SU-DHL-6 (cell line): ENCODE measurements around the gene LRRC8A.
"Not testable (repeated sequence)": the region's sequence is repeated elsewhere in the genome, so short reads cannot be mapped to it uniquely, and the experiment has no call there.

Experiments
- H2AFZ ChIP-seq: fragments of 200-600 bp; sonication (generic); 2 replicates; pipeline ENCODE4 v1.6.1; 2014; ENCODE audit warnings: low read depth, mild to moderate bottlenecking, moderate library complexity, mixed read lengths, antibody characterized with exemption, low read length; ENCODE audit not compliant: severe bottlenecking
- H3F3A ChIP-seq: fragments of 200-600 bp; shearing (Covaris generic); 2 replicates; pipeline ENCODE4 v1.6.0; 2016; ENCODE audit warnings: antibody characterized with exemption, mild to moderate bottlenecking; ENCODE audit not compliant: insufficient read depth
- H3K27ac ChIP-seq: fragments of 200-600 bp; sonication (generic); 2 replicates; pipeline ENCODE4 v1.5.1; 2016; ENCODE audit warnings: low read depth, mild to moderate bottlenecking, low read length, moderate library complexity, mixed read lengths
- H3K27me3 ChIP-seq: fragments of 200-600 bp; sonication (generic), shearing (Covaris generic); 2 replicates; pipeline ENCODE4 v1.6.0; 2014; ENCODE audit warnings: mild to moderate bottlenecking, low read length
- H3K36me3 ChIP-seq: fragments of 200-600 bp; sonication (generic); 2 replicates; pipeline ENCODE4 v1.6.1; 2014; ENCODE audit warnings: mild to moderate bottlenecking, low read length, mixed read lengths
- H3K4me2 ChIP-seq: fragments of 300-600, 200-600 bp; shearing (Covaris generic), sonication (generic); 2 replicates; pipeline ENCODE4 v1.6.0; 2014; ENCODE audit warnings: low read length, low read depth, mild to moderate bottlenecking; ENCODE audit not compliant: poor library complexity, severe bottlenecking
- H3K4me3 ChIP-seq: fragments of 200-600 bp; sonication (generic); 2 replicates; pipeline ENCODE4 v1.5.1; 2014; ENCODE audit warnings: antibody characterized with exemption, low read length, mild to moderate bottlenecking, mixed read lengths; ENCODE audit not compliant: insufficient read depth, poor library complexity, severe bottlenecking
- H3K79me2 ChIP-seq: fragments of 200-600 bp; sonication (generic); 2 replicates; pipeline ENCODE4 v1.6.1; 2014; ENCODE audit warnings: mild to moderate bottlenecking, low read length, moderate library complexity; ENCODE audit not compliant: insufficient read depth
- H3K9ac ChIP-seq: fragments of 200-600 bp; sonication (generic); 2 replicates; pipeline ENCODE4 v1.7.0; 2014; ENCODE audit warnings: mild to moderate bottlenecking, low read length
- H3K9me2 ChIP-seq: fragments of 200-600 bp; sonication (generic); replicated peaks from 2 replicates; pipeline ENCODE4 v1.6.1; 2014; ENCODE audit warnings: low read length; ENCODE audit not compliant: insufficient read depth
- H3K9me3 ChIP-seq: fragments of 200-600 bp; sonication (generic); 2 replicates; pipeline ENCODE4 v1.6.1; 2014; ENCODE audit warnings: low read length, mixed read lengths; ENCODE audit not compliant: insufficient read depth
- H4K20me1 ChIP-seq: fragments of 200-600 bp; sonication (generic); 2 replicates; pipeline ENCODE4 v1.6.1; 2014; ENCODE audit warnings: low read depth, mild to moderate bottlenecking, antibody characterized with exemption, low read length, moderate library complexity, mixed read lengths
- EZH2phosphoT487 ChIP-seq: fragments of 200-600 bp; sonication (generic), shearing (Covaris generic); conservative IDR thresholded peaks from 2 replicates; pipeline ENCODE4 v1.6.1; 2018; ENCODE audit warnings: mild to moderate bottlenecking, antibody characterized with exemption, low read length, moderate library complexity, mixed read lengths
- TF ChIP-seq, protein P1 (sequence below): fragments of 200-600 bp; sonication (generic); IDR thresholded peaks from one replicate; pipeline ENCODE4 v1.5.1; 2017; ENCODE audit warnings: antibody characterized with exemption, mild to moderate bottlenecking, low read length, moderate library complexity; ENCODE audit not compliant: insufficient read depth, poor library complexity, severe bottlenecking

LRRC8A gene

DNA sequence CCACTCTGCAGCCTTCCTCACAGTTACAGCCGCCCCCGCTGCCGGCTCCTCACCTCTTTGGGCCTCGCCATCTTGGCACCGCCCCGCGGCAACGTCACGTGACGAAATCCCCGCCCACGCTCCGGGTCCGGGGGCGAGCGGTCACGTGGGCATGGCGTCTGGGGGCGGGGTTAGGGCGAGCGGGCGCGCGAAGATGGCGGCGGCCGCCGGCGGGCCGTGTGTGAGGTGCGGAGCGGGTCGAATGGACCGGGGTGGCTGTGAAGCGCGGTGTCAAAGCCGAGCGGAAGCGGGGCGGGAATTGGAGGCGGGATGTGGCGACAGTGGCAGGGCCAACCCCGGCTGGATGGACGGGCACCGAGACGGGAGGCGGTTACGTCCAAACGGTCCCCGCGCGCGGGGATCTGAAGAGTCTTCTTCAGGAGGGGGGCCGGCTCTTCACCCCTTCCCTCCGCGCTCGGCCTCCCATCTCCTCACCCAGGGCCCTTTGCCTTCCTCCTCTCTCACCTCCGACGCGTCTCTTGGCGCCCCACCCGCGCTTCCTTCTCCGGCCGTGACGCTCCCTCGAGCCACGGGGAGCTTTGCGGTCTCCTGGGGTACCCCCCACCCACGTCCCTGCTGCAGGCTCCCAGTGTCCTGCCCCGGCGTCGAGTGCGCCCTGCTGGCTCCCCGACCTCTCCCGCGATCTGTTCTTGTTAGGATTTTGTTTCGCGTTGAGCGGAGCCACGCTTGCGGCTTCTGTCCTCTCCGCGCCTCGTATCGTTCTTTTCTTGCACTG is 65.8 kb downstream of the LRRC8A start, which contains the start of the genes DOLK and NUP188:
DOLK (minus strand) TSS at position 77 of the 775 bp plus-strand sequence. CDS start 300 bp downstream, outside the sequence.
NUP188 (plus strand) TSS at position 173 of the 775 bp plus-strand sequence; CDS start at position 194, 21 bp downstream.
- H3K9me3 ChIP-seq: no peaks in the 10 kb centered on the region

DNA sequence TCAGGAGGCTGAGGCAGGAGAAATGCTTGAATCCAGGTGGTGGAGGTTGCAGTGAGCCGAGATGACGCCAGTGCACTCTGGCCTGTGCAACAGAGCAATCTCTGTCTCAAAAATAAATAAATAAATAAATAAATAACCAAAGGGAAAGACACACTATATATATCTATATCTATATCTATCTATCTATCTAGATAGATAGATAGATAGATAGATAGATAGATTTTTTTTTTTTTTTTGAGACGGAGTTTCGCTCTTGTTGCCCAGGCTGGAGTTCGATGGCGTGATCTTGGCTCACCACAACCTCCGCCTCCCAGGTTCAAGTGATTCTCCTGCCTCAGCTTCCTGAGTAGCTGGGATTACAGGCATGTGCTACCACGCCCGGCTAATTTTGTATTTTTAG is 79.5 kb downstream of the LRRC8A start:
- not testable (repeated sequence) for H4K20me1 ChIP-seq, H3K9me3 ChIP-seq, H3K9me2 ChIP-seq, H3K79me2 ChIP-seq, H3K4me2 ChIP-seq, H3K4me3 ChIP-seq, H2AFZ ChIP-seq, H3K27me3 ChIP-seq, H3F3A ChIP-seq, H3K27ac ChIP-seq, H3K9ac ChIP-seq
- H3K36me3 ChIP-seq: peaks cover 40% of the 10 kb centered on the region

More for the DNA sequence above, 65.8 kb downstream of the LRRC8A start, which contains the start of the genes DOLK and NUP188:
- peak within 1 kb of the TSS; percentile 91 for H3K4me3 ChIP-seq
- H2AFZ ChIP-seq: peak within 1 kb of the TSS; percentile 85
- no peaks in the 10 kb centered on the region for H3F3A ChIP-seq
- H3K27ac ChIP-seq: peak within 1 kb of the TSS; percentile 76
- no peaks in the 10 kb centered on the region for H4K20me1 ChIP-seq
- H3K9ac ChIP-seq: peak within 1 kb of the TSS; percentile 97
- H3K27me3 ChIP-seq: no peaks in the 10 kb centered on the region
- no peaks in the 10 kb centered on the region for H3K36me3 ChIP-seq
- TF ChIP-seq, protein P1, sequence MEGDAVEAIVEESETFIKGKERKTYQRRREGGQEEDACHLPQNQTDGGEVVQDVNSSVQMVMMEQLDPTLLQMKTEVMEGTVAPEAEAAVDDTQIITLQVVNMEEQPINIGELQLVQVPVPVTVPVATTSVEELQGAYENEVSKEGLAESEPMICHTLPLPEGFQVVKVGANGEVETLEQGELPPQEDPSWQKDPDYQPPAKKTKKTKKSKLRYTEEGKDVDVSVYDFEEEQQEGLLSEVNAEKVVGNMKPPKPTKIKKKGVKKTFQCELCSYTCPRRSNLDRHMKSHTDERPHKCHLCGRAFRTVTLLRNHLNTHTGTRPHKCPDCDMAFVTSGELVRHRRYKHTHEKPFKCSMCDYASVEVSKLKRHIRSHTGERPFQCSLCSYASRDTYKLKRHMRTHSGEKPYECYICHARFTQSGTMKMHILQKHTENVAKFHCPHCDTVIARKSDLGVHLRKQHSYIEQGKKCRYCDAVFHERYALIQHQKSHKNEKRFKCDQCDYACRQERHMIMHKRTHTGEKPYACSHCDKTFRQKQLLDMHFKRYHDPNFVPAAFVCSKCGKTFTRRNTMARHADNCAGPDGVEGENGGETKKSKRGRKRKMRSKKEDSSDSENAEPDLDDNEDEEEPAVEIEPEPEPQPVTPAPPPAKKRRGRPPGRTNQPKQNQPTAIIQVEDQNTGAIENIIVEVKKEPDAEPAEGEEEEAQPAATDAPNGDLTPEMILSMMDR: no peak
- TF ChIP-seq EZH2phosphoT487: no peak
- peak within 1 kb of the TSS; percentile 78 for H3K4me2 ChIP-seq
- H3K9me2 ChIP-seq: no peaks in the 10 kb centered on the region
- peaks cover 42% of the 10 kb centered on the region for H3K79me2 ChIP-seq
